Panc1 (cell line): Measurements from ENCODE around the gene ZNF185. TPM values are rescaled to one million over a fixed set of nuclear protein-coding genes. Genes with fewer than 3 reads are reported as not detected.

ENCODE experiments used
- ATAC-seq: fragments of 200-7000 bp; cut with Tn5 transposase; 2 replicates; pipeline ENCODE4 v1.9.1; 2020; ENCODE audit warnings: mild to moderate bottlenecking, moderate library complexity
- BruUV-seq: library from RNA; stranded (reverse); fragments of 400-500 nt; replicated peaks from 2 replicates; lab custom pipeline; 2021; lab: Mats Ljungman, UMichigan
- CTCF ChIA-PET: fragments of 300-600 bp; sonication (Branson Sonifier 250); formaldehyde crosslinking; loops from one replicate; lab custom pipeline; 2022; ENCODE audit warnings: antibody characterized with exemption; lab: Charles Lee
- POLR2A ChIA-PET: fragments of 300-600 bp; sonication (Branson Sonifier 250); formaldehyde crosslinking; loops from one replicate; lab custom pipeline; 2022; ENCODE audit warnings: antibody characterized with exemption; lab: Charles Lee
- DNase-seq: peaks from one replicate; pipeline ENCODE4 v3.0.0-alpha.2; 2010; ENCODE audit warnings: low read depth, low spot score
- H3K27ac ChIP-seq: 2 replicates; pipeline ENCODE4 v1.5.1; 2011; ENCODE audit warnings: mild to moderate bottlenecking, low read length, inconsistent platforms
- H3K27me3 ChIP-seq: fragments of 200-500 bp; sonication (Bioruptor generic); 2 replicates; pipeline ENCODE4 v1.6.0; 2014; ENCODE audit warnings: low read length, inconsistent platforms; ENCODE audit not compliant: control insufficient read depth, insufficient read depth
- H3K36me3 ChIP-seq: fragments of 200-500 bp; sonication (Bioruptor generic); 2 replicates; pipeline ENCODE4 v1.5.1; 2014; ENCODE audit warnings: inconsistent platforms, mild to moderate bottlenecking, low read length, moderate library complexity; ENCODE audit not compliant: control insufficient read depth, insufficient read depth
- H3K4me1 ChIP-seq: 2 replicates; pipeline ENCODE4 v1.5.1; 2011; ENCODE audit warnings: inconsistent platforms, mild to moderate bottlenecking, low read length, moderate library complexity; ENCODE audit not compliant: control insufficient read depth, insufficient read depth
- H3K4me3 ChIP-seq, 2 experiments: 2 replicates each; pipeline ENCODE4 v1.5.1; 2011 to 2012; ENCODE audit warnings: low read depth in 2 of 2, low read length in 2 of 2, mild to moderate bottlenecking in 2 of 2, inconsistent platforms in 1 of 2, moderate library complexity in 1 of 2
- H3K9me3 ChIP-seq: fragments of 200-500 bp; sonication (Bioruptor generic); 2 replicates; pipeline ENCODE4 v1.5.1; 2014; ENCODE audit warnings: low read depth, mild to moderate bottlenecking, inconsistent platforms, low read length, moderate library complexity; ENCODE audit not compliant: control insufficient read depth, insufficient read depth
- POLR2AphosphoS5 ChIP-seq: IDR thresholded peaks from 2 replicates; pipeline ENCODE4 v1.6.1; 2012; ENCODE audit warnings: mild to moderate bottlenecking, low read depth, low read length, moderate library complexity
- SIN3A ChIP-seq: IDR thresholded peaks from 2 replicates; pipeline ENCODE4 v1.6.1; 2012; ENCODE audit warnings: low read depth, mild to moderate bottlenecking, low read length, moderate library complexity, borderline replicate concordance; ENCODE audit not compliant: insufficient read depth
- TCF7L2 ChIP-seq: IDR thresholded peaks from 2 replicates; pipeline ENCODE4 v1.6.1; 2011; ENCODE audit warnings: mild to moderate bottlenecking, low read depth, low read length, inconsistent platforms
- in situ Hi-C: cut with HindIII; loops from 2 replicates; pipeline ENCODE4 v1.10.0; 2016; ENCODE audit warnings: low sequenced_read_pairs, low pct_unique_long_range_greater_than_20kb
- intact Hi-C: fragments of 100-400 bp; cut with micrococcal nuclease; formaldehyde crosslinking; loops from one replicate; pipeline ENCODE4 v1.10.0; 2022; ENCODE audit not compliant: unreplicated experiment
- total RNA-seq: library from RNA; stranded (reverse); gene quantifications from one replicate; pipeline ENCODE4 v1.2.1, GENCODE V29; 2021; ENCODE audit not compliant: unreplicated experiment
- TF ChIP-seq, protein P1 (sequence below), 2 experiments: IDR thresholded peaks; 2 replicates each; pipeline ENCODE4 v1.6.1; 2011 to 2012; ENCODE audit warnings: low read depth in 2 of 2, control low read depth in 1 of 2, low read length in 1 of 2, mild to moderate bottlenecking in 1 of 2, moderate library complexity in 1 of 2; ENCODE audit not compliant: insufficient read depth in 1 of 2
- TF ChIP-seq, protein P2 (sequence below): fragments of 450-650 bp; IDR thresholded peaks from 2 replicates; pipeline ENCODE4 v1.5.1; 2017; ENCODE audit warnings: mild to moderate bottlenecking

ZNF185 gene
- total RNA-seq, 1 experiment from 2014 or later, result 5.4 TPM

DNA sequence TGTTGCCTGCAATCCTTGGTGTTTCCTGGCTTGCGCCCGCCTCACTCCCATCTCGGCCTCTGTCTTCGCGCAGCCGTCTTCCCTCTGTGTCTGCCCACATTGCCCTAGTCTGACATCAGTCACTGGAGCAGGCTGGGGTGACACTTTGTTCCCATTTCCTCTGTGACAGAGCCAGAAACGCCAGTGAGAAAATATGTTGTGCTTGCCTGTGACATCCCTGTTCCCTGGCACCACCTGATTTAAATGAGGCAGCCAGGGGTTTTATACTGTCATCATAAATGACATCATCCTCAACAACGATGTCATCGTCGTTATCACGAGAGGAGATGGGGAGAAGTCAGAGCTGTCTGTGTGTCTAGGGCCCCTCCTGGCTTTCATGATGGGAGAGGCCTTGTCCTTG, 29.1 kb downstream of the ZNF185 start:
- ATAC-seq (no peak), DNase-seq (no peak)
- Histone ChIP-seq H3K9me3 (no peaks in the 10 kb centered on the region), H3K4me1 (peaks cover 9% of the 10 kb centered on the region; the same call in 1 of the 2 replicates), H3K27me3 (no peaks in the 10 kb centered on the region), H3K27ac (no peak overlapping the region), H3K36me3 (no peaks in the 10 kb centered on the region), H3K4me3 (no peak overlapping the region)
- CTCF ChIA-PET, result no interaction called here
- BruUV-seq, result no TSS peak
- POLR2A ChIA-PET, result no interaction called here
- intact Hi-C loops (no loop called here), in situ Hi-C loops (no loop called here)
- no peak for TF ChIP-seq SIN3A
- TF ChIP-seq, protein P1, sequence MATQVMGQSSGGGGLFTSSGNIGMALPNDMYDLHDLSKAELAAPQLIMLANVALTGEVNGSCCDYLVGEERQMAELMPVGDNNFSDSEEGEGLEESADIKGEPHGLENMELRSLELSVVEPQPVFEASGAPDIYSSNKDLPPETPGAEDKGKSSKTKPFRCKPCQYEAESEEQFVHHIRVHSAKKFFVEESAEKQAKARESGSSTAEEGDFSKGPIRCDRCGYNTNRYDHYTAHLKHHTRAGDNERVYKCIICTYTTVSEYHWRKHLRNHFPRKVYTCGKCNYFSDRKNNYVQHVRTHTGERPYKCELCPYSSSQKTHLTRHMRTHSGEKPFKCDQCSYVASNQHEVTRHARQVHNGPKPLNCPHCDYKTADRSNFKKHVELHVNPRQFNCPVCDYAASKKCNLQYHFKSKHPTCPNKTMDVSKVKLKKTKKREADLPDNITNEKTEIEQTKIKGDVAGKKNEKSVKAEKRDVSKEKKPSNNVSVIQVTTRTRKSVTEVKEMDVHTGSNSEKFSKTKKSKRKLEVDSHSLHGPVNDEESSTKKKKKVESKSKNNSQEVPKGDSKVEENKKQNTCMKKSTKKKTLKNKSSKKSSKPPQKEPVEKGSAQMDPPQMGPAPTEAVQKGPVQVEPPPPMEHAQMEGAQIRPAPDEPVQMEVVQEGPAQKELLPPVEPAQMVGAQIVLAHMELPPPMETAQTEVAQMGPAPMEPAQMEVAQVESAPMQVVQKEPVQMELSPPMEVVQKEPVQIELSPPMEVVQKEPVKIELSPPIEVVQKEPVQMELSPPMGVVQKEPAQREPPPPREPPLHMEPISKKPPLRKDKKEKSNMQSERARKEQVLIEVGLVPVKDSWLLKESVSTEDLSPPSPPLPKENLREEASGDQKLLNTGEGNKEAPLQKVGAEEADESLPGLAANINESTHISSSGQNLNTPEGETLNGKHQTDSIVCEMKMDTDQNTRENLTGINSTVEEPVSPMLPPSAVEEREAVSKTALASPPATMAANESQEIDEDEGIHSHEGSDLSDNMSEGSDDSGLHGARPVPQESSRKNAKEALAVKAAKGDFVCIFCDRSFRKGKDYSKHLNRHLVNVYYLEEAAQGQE (IDR thresholded peaks at IDR 0.05; ENCODE audit: insufficient read depth in 1 of 2, low read depth in 2 of 2, low read length in 1 of 2), result no peak
- no peak for TF ChIP-seq POLR2AphosphoS5
- TF ChIP-seq, protein P2, sequence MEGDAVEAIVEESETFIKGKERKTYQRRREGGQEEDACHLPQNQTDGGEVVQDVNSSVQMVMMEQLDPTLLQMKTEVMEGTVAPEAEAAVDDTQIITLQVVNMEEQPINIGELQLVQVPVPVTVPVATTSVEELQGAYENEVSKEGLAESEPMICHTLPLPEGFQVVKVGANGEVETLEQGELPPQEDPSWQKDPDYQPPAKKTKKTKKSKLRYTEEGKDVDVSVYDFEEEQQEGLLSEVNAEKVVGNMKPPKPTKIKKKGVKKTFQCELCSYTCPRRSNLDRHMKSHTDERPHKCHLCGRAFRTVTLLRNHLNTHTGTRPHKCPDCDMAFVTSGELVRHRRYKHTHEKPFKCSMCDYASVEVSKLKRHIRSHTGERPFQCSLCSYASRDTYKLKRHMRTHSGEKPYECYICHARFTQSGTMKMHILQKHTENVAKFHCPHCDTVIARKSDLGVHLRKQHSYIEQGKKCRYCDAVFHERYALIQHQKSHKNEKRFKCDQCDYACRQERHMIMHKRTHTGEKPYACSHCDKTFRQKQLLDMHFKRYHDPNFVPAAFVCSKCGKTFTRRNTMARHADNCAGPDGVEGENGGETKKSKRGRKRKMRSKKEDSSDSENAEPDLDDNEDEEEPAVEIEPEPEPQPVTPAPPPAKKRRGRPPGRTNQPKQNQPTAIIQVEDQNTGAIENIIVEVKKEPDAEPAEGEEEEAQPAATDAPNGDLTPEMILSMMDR, result no peak
- no peak for TF ChIP-seq TCF7L2

DNA sequence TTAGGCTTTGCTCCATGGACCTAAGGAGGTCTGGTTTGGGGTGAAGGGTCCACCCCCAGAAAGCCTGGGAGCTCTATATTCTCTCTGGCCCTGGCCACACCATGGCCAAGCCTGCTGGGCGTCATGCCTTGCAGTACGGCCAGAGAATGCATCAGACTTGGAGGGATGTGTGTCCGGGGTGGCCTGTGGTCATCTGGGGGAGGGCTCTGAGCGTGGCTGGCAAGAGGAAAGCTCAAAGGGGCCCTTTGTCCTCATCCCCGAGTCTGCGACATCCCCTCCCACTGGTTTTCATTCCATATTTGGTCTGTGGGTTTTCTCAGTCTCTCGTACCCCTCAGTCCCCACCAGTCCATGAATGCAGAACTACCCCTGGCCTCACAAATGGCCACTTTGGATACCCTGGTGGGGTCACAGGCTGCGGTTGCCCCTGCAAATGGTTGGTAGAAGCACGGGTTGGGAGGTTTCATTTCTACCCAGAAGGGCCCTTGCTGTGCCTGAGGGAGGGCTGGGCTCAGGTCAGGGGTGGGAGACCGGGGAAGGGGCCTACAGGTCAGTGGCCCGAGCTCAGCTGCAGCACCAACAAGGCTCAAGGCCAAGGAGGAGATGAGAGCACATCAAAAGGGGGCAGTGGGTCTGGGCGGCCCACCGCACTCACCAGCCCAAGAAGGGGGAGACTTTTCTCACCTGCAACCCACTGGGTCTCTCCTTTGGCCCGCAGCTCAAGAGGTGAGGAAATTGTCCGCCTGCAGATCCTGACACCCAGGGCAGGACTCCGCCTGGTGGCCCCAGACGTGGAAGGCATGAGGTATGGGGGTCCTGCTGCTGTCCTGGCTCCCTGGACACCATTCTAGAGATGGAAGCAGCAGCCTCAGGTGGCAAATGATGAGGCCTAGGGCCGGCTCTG, 30.2 kb downstream of the ZNF185 start:
- CTCF ChIA-PET, result interaction anchor here (0.6 to 0.7 kb wide), 2 partner anchors 107 to 620 kb away, joined by 3 to 5 read pairs; no protein-coding TSS in a partner anchor
- ATAC-seq, result no peak
- H3K36me3 ChIP-seq, result no peaks in the 10 kb centered on the region
- no peaks in the 10 kb centered on the region for H3K9me3 ChIP-seq
- H3K27ac ChIP-seq, result no peak overlapping the region
- POLR2A ChIA-PET, result no interaction called here
- TF ChIP-seq, protein P1 (IDR thresholded peaks at IDR 0.05; ENCODE audit: insufficient read depth in 1 of 2, low read depth in 2 of 2, low read length in 1 of 2), result no peak
- TF ChIP-seq TCF7L2 (no peak), SIN3A (no peak), POLR2AphosphoS5 (no peak)
- TF ChIP-seq, protein P2, result no peak
- peaks cover 9% of the 10 kb centered on the region; the same call in 1 of the 2 replicates for H3K4me1 ChIP-seq
- BruUV-seq, result no TSS peak
- no peak overlapping the region for H3K4me3 ChIP-seq
- intact Hi-C loops (no loop called here), in situ Hi-C loops (no loop called here)
- no peaks in the 10 kb centered on the region for H3K27me3 ChIP-seq
- DNase-seq, result no peak
